H1 (cell line): ENCODE data around the gene RAPGEF1. TPM values are rescaled to one million over a fixed set of nuclear protein-coding genes. Genes with fewer than 3 reads are reported as not detected.
A peak's percentile ranks its signal among the peaks of the same experiment; 100 is the strongest.

Experiments
- CTCF ChIA-PET: fragments of 300-600 bp; sonication (Branson Sonifier 250); formaldehyde crosslinking; loops from one replicate; lab custom pipeline; 2021; ENCODE audit not compliant: partially characterized antibody; lab: Charles Lee
- POLR2A ChIA-PET: fragments of 300-600 bp; sonication (Branson Sonifier 250); formaldehyde crosslinking; loops from one replicate; lab custom pipeline; 2021; ENCODE audit warnings: inconsistent platforms; ENCODE audit not compliant: partially characterized antibody; lab: Charles Lee
- DNase-seq, 2 experiments: peaks; one replicate each; pipeline versions ENCODE4 v3.0.0 to v3.0.0-alpha.2; 2010 to 2022; ENCODE audit warnings: low spot score in 2 of 2, low read depth in 1 of 2, mixed read lengths in 1 of 2
- FAIRE-seq: peaks from 2 replicates; lab custom pipeline; 2011; peaks lifted over from hg19 to GRCh38; lab: Jason Lieb, UNC
- H2AFZ ChIP-seq: 2 replicates; pipeline ENCODE4 v1.8.1; 2012; ENCODE audit warnings: low read length, inconsistent platforms
- H2AK5ac ChIP-seq: 2 replicates; pipeline ENCODE4 v1.6.1; 2013; ENCODE audit warnings: low read depth, low read length
- H2BK120ac ChIP-seq: replicated peaks from 2 replicates; pipeline ENCODE3; 2013; ENCODE audit warnings: low read depth, low read length, inconsistent platforms
- H2BK12ac ChIP-seq: 2 replicates; pipeline ENCODE4 v1.6.1; 2013; ENCODE audit warnings: low read depth, low read length
- H2BK15ac ChIP-seq: 2 replicates; pipeline ENCODE4 v1.6.1; 2013; ENCODE audit warnings: low read length
- H2BK20ac ChIP-seq: 2 replicates; pipeline ENCODE4 v1.6.1; 2013; ENCODE audit warnings: low read length
- H2BK5ac ChIP-seq: 2 replicates; pipeline ENCODE4 v1.6.1; 2013; ENCODE audit warnings: low read depth, low read length
- H3K14ac ChIP-seq: 2 replicates; pipeline ENCODE4 v1.6.1; 2013; ENCODE audit warnings: inconsistent platforms; ENCODE audit not compliant: insufficient read length
- H3K18ac ChIP-seq: 2 replicates; pipeline ENCODE4 v1.6.1; 2013; ENCODE audit warnings: low read length; ENCODE audit errors: extremely low read depth
- H3K23ac ChIP-seq: 2 replicates; pipeline ENCODE4 v1.6.1; 2013; ENCODE audit warnings: inconsistent platforms; ENCODE audit not compliant: insufficient read length
- H3K23me2 ChIP-seq: 2 replicates; pipeline ENCODE4 v1.6.1; 2013; ENCODE audit warnings: low read depth, low read length
- H3K27ac ChIP-seq: 2 replicates; pipeline ENCODE4 v1.6.1; 2011; ENCODE audit warnings: low read depth, low read length, inconsistent platforms
- H3K27me3 ChIP-seq, 4 experiments: replicated peaks in 1 of 4; 1 replicate in 1 of 4; 2 replicates in 3 of 4; pipeline versions ENCODE4 v1.6.1 to v1.8.1; 2011 to 2013; ENCODE audit warnings: low read length in 3 of 4, mild to moderate bottlenecking in 3 of 4, inconsistent platforms in 2 of 4, mixed read lengths in 2 of 4, moderate library complexity in 1 of 4; ENCODE audit not compliant: control insufficient read depth in 3 of 4, insufficient read depth in 3 of 4; ENCODE audit errors: extremely low read depth in 1 of 4
- H3K36me3 ChIP-seq, 4 experiments: 2 replicates each; pipeline versions ENCODE4 v1.6.1 to v1.8.1; 2011 to 2013; ENCODE audit warnings: mild to moderate bottlenecking in 4 of 4, low read length in 3 of 4, moderate library complexity in 2 of 4, control low read depth in 1 of 4, inconsistent platforms in 1 of 4; ENCODE audit not compliant: insufficient read depth in 4 of 4, control insufficient read depth in 2 of 4
- H3K4ac ChIP-seq: replicated peaks from 2 replicates; pipeline ENCODE3; 2013; ENCODE audit warnings: low read length, low read depth, mixed read lengths, inconsistent platforms; ENCODE audit not compliant: insufficient read length
- H3K4me1 ChIP-seq, 4 experiments: replicated peaks in 1 of 4; 1 replicate in 1 of 4; 2 replicates in 3 of 4; pipeline versions ENCODE4 v1.6.1 to v1.8.1; 2011 to 2013; ENCODE audit warnings: low read length in 3 of 4, inconsistent platforms in 2 of 4, mixed read lengths in 1 of 4; ENCODE audit not compliant: insufficient read depth in 4 of 4, control insufficient read depth in 3 of 4
- H3K4me2 ChIP-seq, 2 experiments: 2 replicates each; pipeline versions ENCODE4 v1.6.1 to v1.8.1; 2011 to 2013; ENCODE audit warnings: low read depth in 2 of 2, low read length in 2 of 2, control low read depth in 1 of 2, inconsistent platforms in 1 of 2, mild to moderate bottlenecking in 1 of 2; ENCODE audit not compliant: insufficient read depth in 1 of 2
- H3K4me3 ChIP-seq, 4 experiments: fragments of 200-600, 300-600 bp in 1 of 4; sonication (generic), shearing (Covaris generic), sonication (Bioruptor Twin) in 1 of 4; 2 replicates each; pipeline versions ENCODE4 v1.5.1 to v1.8.1; 2011 to 2016; ENCODE audit warnings: low read length in 4 of 4, low read depth in 3 of 4, control low read depth in 2 of 4, inconsistent platforms in 2 of 4, mild to moderate bottlenecking in 2 of 4, mixed read lengths in 1 of 4, moderate library complexity in 1 of 4; ENCODE audit not compliant: insufficient read depth in 2 of 4; ENCODE audit errors: extremely low read depth in 1 of 4
- H3K56ac ChIP-seq: replicated peaks from 2 replicates; pipeline ENCODE3; 2013; ENCODE audit warnings: low read depth, mild to moderate bottlenecking, mixed read lengths, low read length, inconsistent platforms; ENCODE audit not compliant: insufficient read length
- H3K79me1 ChIP-seq: 2 replicates; pipeline ENCODE4 v1.6.1; 2013; ENCODE audit warnings: low read depth, low read length, control low read depth
- H3K79me2 ChIP-seq, 2 experiments: 2 replicates each; pipeline versions ENCODE4 v1.6.1 to v1.8.1; 2012 to 2013; ENCODE audit warnings: low read length in 2 of 2, mild to moderate bottlenecking in 2 of 2, inconsistent platforms in 1 of 2; ENCODE audit not compliant: insufficient read depth in 2 of 2, control insufficient read depth in 1 of 2
- H3K9ac ChIP-seq, 4 experiments: replicated peaks in 1 of 4; 1 replicate in 1 of 4; 2 replicates in 3 of 4; pipeline versions ENCODE4 v1.6.1 to v1.8.1; 2011 to 2013; ENCODE audit warnings: low read depth in 3 of 4, low read length in 3 of 4, control low read depth in 2 of 4, mild to moderate bottlenecking in 2 of 4, moderate library complexity in 2 of 4, inconsistent platforms in 1 of 4; ENCODE audit errors: extremely low read depth in 1 of 4
- H3K9me3 ChIP-seq, 2 experiments: 2 replicates each; pipeline versions ENCODE4 v1.6.1 to v1.8.1; 2012 to 2013; ENCODE audit warnings: mild to moderate bottlenecking in 2 of 2, moderate library complexity in 2 of 2, control low read depth in 1 of 2, inconsistent platforms in 1 of 2, low read depth in 1 of 2, low read length in 1 of 2, mixed read lengths in 1 of 2; ENCODE audit not compliant: insufficient read depth in 2 of 2
- H4K20me1 ChIP-seq, 2 experiments: replicated peaks in 1 of 2; 2 replicates each; pipeline versions ENCODE3 to v1.8.1; 2011 to 2013; ENCODE audit warnings: inconsistent platforms in 2 of 2, low read length in 2 of 2, mild to moderate bottlenecking in 1 of 2; ENCODE audit not compliant: insufficient read depth in 2 of 2, control insufficient read depth in 1 of 2
- H4K5ac ChIP-seq: 2 replicates; pipeline ENCODE4 v1.6.1; 2013; ENCODE audit warnings: low read length, low read depth, mixed read lengths, inconsistent platforms; ENCODE audit not compliant: insufficient read length
- H4K8ac ChIP-seq: 2 replicates; pipeline ENCODE4 v1.8.0; 2013; ENCODE audit warnings: mild to moderate bottlenecking, moderate library complexity, low read length, inconsistent platforms; ENCODE audit not compliant: insufficient read depth; ENCODE audit errors: extremely low read depth
- H4K91ac ChIP-seq: replicated peaks from 2 replicates; pipeline ENCODE3; 2013; ENCODE audit warnings: low read length, mixed read lengths, inconsistent platforms; ENCODE audit not compliant: insufficient read length
- CREB1 ChIP-seq: IDR thresholded peaks from 2 replicates; pipeline ENCODE4 v1.6.1; 2012; ENCODE audit warnings: inconsistent platforms
- EGR1 ChIP-seq: IDR thresholded peaks from 2 replicates; pipeline ENCODE4 v1.6.1; 2011; ENCODE audit warnings: low read depth, low read length, borderline replicate concordance
- EP300 ChIP-seq, 2 experiments: IDR thresholded peaks; 1 replicate in 1 of 2; 2 replicates in 1 of 2; pipeline ENCODE4 v1.6.1; 2011 to 2012; ENCODE audit warnings: low read depth in 2 of 2, low read length in 2 of 2, mild to moderate bottlenecking in 2 of 2, borderline replicate concordance in 1 of 2, inconsistent platforms in 1 of 2, moderate library complexity in 1 of 2
- RBBP5 ChIP-seq: IDR thresholded peaks from 2 replicates; pipeline ENCODE4 v1.7.1; 2012; ENCODE audit warnings: low read depth, mild to moderate bottlenecking, inconsistent platforms, low read length, moderate library complexity, borderline replicate concordance
- RNF2 ChIP-seq: fragments of 200-900, 300-1000 bp; sonication (generic); IDR thresholded peaks from 2 replicates; pipeline ENCODE4 v1.7.1; 2016; ENCODE audit warnings: borderline replicate concordance, low read depth, mild to moderate bottlenecking, antibody characterized with exemption, low read length; ENCODE audit not compliant: poor library complexity, severe bottlenecking; ENCODE audit errors: missing control alignments
- SRF ChIP-seq: IDR thresholded peaks from 2 replicates; pipeline ENCODE4 v1.6.1; 2011; ENCODE audit warnings: mild to moderate bottlenecking, low read depth, low read length, moderate library complexity
- TBP ChIP-seq: IDR thresholded peaks from 2 replicates; pipeline ENCODE4 v1.6.1; 2011; ENCODE audit warnings: low read depth, low read length, improper control_type of control experiment
- WGBS, 2 experiments: shearing (Covaris generic) in 1 of 2; methylation state at CpG; one replicate each; pipeline versions ENCODE4 v1.1.6 to v1.1.7; 2013 to 2015; ENCODE audit warnings: low lambda C conversion rate in 2 of 2, mixed read lengths in 2 of 2, inconsistent platforms in 1 of 2, low coverage in 1 of 2, missing lambda C conversion rate in 1 of 2; ENCODE audit not compliant: insufficient replicate concordance in 2 of 2, insufficient coverage in 1 of 2, insufficient read length in 1 of 2; ENCODE audit errors: extremely low coverage in 1 of 2, missing lambda C conversion rate in 1 of 2; 5-methylcytosine and 5-hydroxymethylcytosine counted together
- polyA plus RNA-seq, 7 experiments: library from polyadenylated mRNA; depleted of rRNA in 3 of 7; stranded (reverse) in 5 of 7; unstranded in 2 of 7; fragments of >200 nt in 5 of 7; fragments of 200-250 nt in 2 of 7; gene quantifications; 1 replicate in 5 of 7; 2 replicates in 1 of 7; 4 replicates in 1 of 7; pipeline versions ENCODE4 v1.2.1 to v1.2.3, GENCODE V29; 2011 to 2013; ENCODE audit warnings: missing spikeins in 2 of 7, mixed read lengths in 2 of 7
- total RNA-seq: library from RNA; stranded (reverse); fragmentation: NEBNext Ultra II Directional; extraction: Animal tissue kit (Norgen Biotek cat#: 25700); gene quantifications from 2 replicates; pipeline ENCODE4 v1.2.1, GENCODE V29; 2021

The RAPGEF1 gene
- total and polyA plus RNA-seq, 2 of the 8 experiments (the other 6 are each of a cell fraction or from before 2014, with no cell fraction given), result 29.7 to 78.9 TPM

- Histone ChIP-seq H3K79me1 (no peaks in the 10 kb centered on the region; the same call in 1 of the 2 replicates), H4K20me1 (peaks cover 0 to 2% of the 10 kb centered on the region in 2 experiments), H3K4me2 (no peak overlapping the region), H2BK15ac (no peak overlapping the region), H2BK120ac (no peak overlapping the region), H2BK12ac (peak overlapping the region; percentile 61; the same call in 1 of the 2 replicates), H2BK20ac (0 out of 2 replicates have a peak overlapping the region, but pooled peaks have one; percentile 5), H3K23me2 (no peaks in the 10 kb centered on the region), H3K27ac (no peak overlapping the region), H2BK5ac (peak overlapping the region; percentile 40; the same call in 1 of the 2 replicates), H3K23ac (no peak overlapping the region), H4K8ac (no peak overlapping the region; the same call in none of the 2 replicates), H3K27me3 (no peaks in the 10 kb centered on the region), H2AK5ac (no peak overlapping the region; the same call in 1 of the 2 replicates), H3K18ac (peak overlapping the region; percentile 4; the same call in 1 of the 2 replicates), H3K56ac (no peak overlapping the region), H3K4me1 (peaks cover 18 to 53% (median 34%) of the 10 kb centered on the region in 4 experiments), H3K14ac (no peak overlapping the region), H3K9me3 (no peaks in the 10 kb centered on the region), H3K4me3 (no peak overlapping the region), H3K9ac (no peak overlapping the region), H2AFZ (no peak overlapping the region), H4K5ac (no peak overlapping the region), H3K79me2 (peaks cover 0 to 73% of the 10 kb centered on the region in 2 experiments; a peak in 2 of 4 replicates), H3K36me3 (no peaks in the 10 kb centered on the region), H4K91ac (peak overlapping the region; percentile 34), H3K4ac (no peak overlapping the region)
- DNase-seq, result no peak
- 80% methylated on average over 29 of the region's 29 CpGs; no CpG with 5 or more reads in 1 of the 2 experiments for WGBS, 2 experiments
- FAIRE-seq, result no peak
- ChIA-PET CTCF (interaction anchor here (0.6 to 2.5 kb wide), 6 partner anchors 8 to 679 kb away, joined by 3 to 8 read pairs (median 4); partner anchors contain the start of gene RAPGEF1), POLR2A (interaction anchor here (0.6 to 1.7 kb wide), 7 partner anchors 10 to 112 kb away, joined by 3 to 4 read pairs (median 4); no protein-coding TSS in a partner anchor)
- TF ChIP-seq EGR1 (peak; percentile 28; the same call in 1 of the 2 replicates), CREB1 (no peak), RNF2 (no peak), SRF (no peak), RBBP5 (0 out of 2 replicates have a peak, but pooled peaks have one; percentile 21), EP300 (IDR thresholded peaks at IDR 0.05; ENCODE audit: borderline replicate concordance in 1 of 2, low read depth in 2 of 2, low read length in 2 of 2) (no peak), TBP (no peak)
These were observed 65.2 kb downstream of the RAPGEF1 start for GRCh38 chr9:131674425-131675421.
